IMR-90 (cell line): Measurements from ENCODE around the gene MARCO. TPM values are rescaled to one million over a fixed set of nuclear protein-coding genes. Genes with fewer than 3 reads are reported as not detected.

ENCODE experiments used
- ATAC-seq: fragments of 200-7000 bp; cut with Tn5 transposase; 2 replicates; pipeline ENCODE4 v1.9.1; 2020; ENCODE audit warnings: low read depth, mild to moderate bottlenecking, moderate library complexity
- BruUV-seq: library from RNA; stranded (reverse); fragments of 400-500 nt; replicated peaks from 2 replicates; lab custom pipeline; 2021; lab: Mats Ljungman, UMichigan
- CTCF ChIA-PET: fragments of 300-600 bp; formaldehyde crosslinking; extraction: SDS; loops from one replicate; lab custom pipeline; 2021; ENCODE audit warnings: antibody characterized with exemption; lab: Yijun Ruan, JAX
- POLR2A ChIA-PET: fragments of 300-600 bp; sonication (Branson Sonifier 250); formaldehyde crosslinking; loops from one replicate; lab custom pipeline; 2022; ENCODE audit warnings: antibody characterized with exemption; ENCODE audit not compliant: unreplicated experiment; lab: Charles Lee
- DNase-seq: peaks from one replicate; pipeline ENCODE4 v3.0.0; 2013
- H2AFZ ChIP-seq: replicated peaks from 2 replicates; pipeline ENCODE3; 2013; ENCODE audit warnings: low read length, mild to moderate bottlenecking; ENCODE audit not compliant: poor library complexity
- H2AK5ac ChIP-seq: 2 replicates; pipeline ENCODE4 v1.6.1; 2013; ENCODE audit warnings: low read depth, low read length, inconsistent platforms
- H2AK9ac ChIP-seq: replicated peaks from 2 replicates; pipeline ENCODE3; 2013; ENCODE audit warnings: mild to moderate bottlenecking, low read depth, low read length, moderate library complexity; ENCODE audit not compliant: poor library complexity
- H2BK120ac ChIP-seq: 2 replicates; pipeline ENCODE4 v1.6.1; 2013; ENCODE audit warnings: low read depth, low read length, inconsistent platforms
- H2BK15ac ChIP-seq: 3 replicates; pipeline ENCODE4 v1.6.1; 2013; ENCODE audit warnings: low read depth, low read length, inconsistent platforms
- H2BK20ac ChIP-seq: 2 replicates; pipeline ENCODE4 v1.6.1; 2013; ENCODE audit warnings: low read depth, mild to moderate bottlenecking, inconsistent platforms, low read length, moderate library complexity
- H2BK5ac ChIP-seq: 2 replicates; pipeline ENCODE4 v1.6.1; 2013; ENCODE audit warnings: mild to moderate bottlenecking, low read depth, low read length, inconsistent platforms; ENCODE audit not compliant: poor library complexity, severe bottlenecking
- H3K14ac ChIP-seq: replicated peaks from 2 replicates; pipeline ENCODE4 v1.6.1; 2013; ENCODE audit warnings: low read depth, low read length, inconsistent platforms
- H3K18ac ChIP-seq: 2 replicates; pipeline ENCODE4 v1.6.1; 2013; ENCODE audit warnings: low read depth, low read length, control low read depth
- H3K23ac ChIP-seq: 2 replicates; pipeline ENCODE4 v1.6.1; 2013; ENCODE audit warnings: low read depth, low read length, inconsistent platforms
- H3K27ac ChIP-seq: 2 replicates; pipeline ENCODE4 v1.5.1; 2013; ENCODE audit warnings: mild to moderate bottlenecking, control low read depth, low read length; ENCODE audit not compliant: insufficient read depth
- H3K27me3 ChIP-seq: 2 replicates; pipeline ENCODE4 v1.6.1; 2013; ENCODE audit warnings: low read length; ENCODE audit not compliant: control insufficient read depth, insufficient read depth
- H3K36me3 ChIP-seq: 2 replicates; pipeline ENCODE4 v1.6.1; 2013; ENCODE audit warnings: low read length, mixed read lengths; ENCODE audit not compliant: control insufficient read depth, insufficient read depth
- H3K4ac ChIP-seq: 2 replicates; pipeline ENCODE4 v1.6.1; 2013; ENCODE audit warnings: low read depth, low read length, inconsistent platforms
- H3K4me1 ChIP-seq: 2 replicates; pipeline ENCODE4 v1.6.1; 2013; ENCODE audit warnings: low read length, mixed read lengths; ENCODE audit not compliant: control insufficient read depth, insufficient read depth
- H3K4me2 ChIP-seq: 2 replicates; pipeline ENCODE4 v1.6.1; 2013; ENCODE audit warnings: low read depth, mild to moderate bottlenecking, control low read depth, low read length, moderate library complexity
- H3K4me3 ChIP-seq: 2 replicates; pipeline ENCODE4 v1.5.1; 2013; ENCODE audit warnings: low read depth, mild to moderate bottlenecking, control low read depth, low read length, moderate library complexity; ENCODE audit not compliant: insufficient read depth
- H3K56ac ChIP-seq: 2 replicates; pipeline ENCODE4 v1.6.1; 2013; ENCODE audit warnings: low read length, inconsistent platforms; ENCODE audit not compliant: insufficient read depth; ENCODE audit errors: extremely low read depth
- H3K79me1 ChIP-seq, 2 experiments: 2 replicates each; pipeline ENCODE4 v1.6.1; 2013; ENCODE audit warnings: low read length in 2 of 2, inconsistent platforms in 1 of 2, low read depth in 1 of 2
- H3K9ac ChIP-seq: 2 replicates; pipeline ENCODE4 v1.6.1; 2013; ENCODE audit warnings: low read depth, low read length, control low read depth
- H3K9me1 ChIP-seq: 2 replicates; pipeline ENCODE4 v1.6.1; 2013; ENCODE audit warnings: low read length, inconsistent platforms; ENCODE audit not compliant: insufficient read depth
- H3K9me3 ChIP-seq: 2 replicates; pipeline ENCODE4 v1.6.1; 2013; ENCODE audit warnings: low read length; ENCODE audit not compliant: control insufficient read depth, insufficient read depth
- H4K20me1 ChIP-seq: 2 replicates; pipeline ENCODE4 v1.6.1; 2013; ENCODE audit warnings: low read length, inconsistent platforms; ENCODE audit not compliant: insufficient read depth
- H4K5ac ChIP-seq: 2 replicates; pipeline ENCODE4 v1.6.1; 2013; ENCODE audit warnings: mild to moderate bottlenecking, low read depth, low read length, control low read depth
- H4K8ac ChIP-seq, 2 experiments: 2 replicates each; pipeline ENCODE4 v1.6.1; 2013; ENCODE audit warnings: low read depth in 2 of 2, low read length in 2 of 2, control low read depth in 1 of 2, inconsistent platforms in 1 of 2
- H4K91ac ChIP-seq: 2 replicates; pipeline ENCODE4 v1.6.1; 2013; ENCODE audit warnings: low read depth, low read length, inconsistent platforms; ENCODE audit not compliant: insufficient read depth
- BHLHE40 ChIP-seq: fragments of 150-350 bp; IDR thresholded peaks from 2 replicates; pipeline ENCODE4 v1.6.1; 2016; ENCODE audit warnings: mild to moderate bottlenecking, low read depth, low read length
- CTCF ChIP-seq: conservative IDR thresholded peaks from 2 replicates; pipeline ENCODE4 v1.5.1; 2012; ENCODE audit warnings: mild to moderate bottlenecking, low read depth, low read length, improper control_type of control experiment
- ELK1 ChIP-seq: fragments of 150-350 bp; IDR thresholded peaks from 2 replicates; pipeline ENCODE4 v1.6.1; 2016; ENCODE audit warnings: low read depth, mild to moderate bottlenecking, low read length, moderate library complexity, borderline replicate concordance
- FOS ChIP-seq: fragments of 150-350 bp; IDR thresholded peaks from 2 replicates; pipeline ENCODE4 v1.6.1; 2016; ENCODE audit warnings: low read depth, low read length
- MAFK ChIP-seq: IDR thresholded peaks from 2 replicates; pipeline ENCODE4 v1.6.1; 2012; ENCODE audit warnings: low read depth, low read length, improper control_type of control experiment
- MAZ ChIP-seq: IDR thresholded peaks from 2 replicates; pipeline ENCODE4 v1.6.1; 2012; ENCODE audit warnings: low read depth, mild to moderate bottlenecking, low read length, improper control_type of control experiment, moderate library complexity, borderline replicate concordance
- MXI1 ChIP-seq: IDR thresholded peaks from 2 replicates; pipeline ENCODE4 v1.6.1; 2012; ENCODE audit warnings: low read depth, mild to moderate bottlenecking, low read length, moderate library complexity, borderline replicate concordance
- NFE2L2 ChIP-seq: fragments of 150-350 bp; IDR thresholded peaks from 2 replicates; pipeline ENCODE4 v1.6.1; 2016; ENCODE audit warnings: low read depth, mild to moderate bottlenecking, low read length
- POLR2A ChIP-seq: IDR thresholded peaks from 2 replicates; pipeline ENCODE4 v1.6.1; 2012; ENCODE audit warnings: mild to moderate bottlenecking, low read depth, low read length
- RCOR1 ChIP-seq: IDR thresholded peaks from 2 replicates; pipeline ENCODE4 v1.6.1; 2012; ENCODE audit warnings: mild to moderate bottlenecking, low read length, improper control_type of control experiment; ENCODE audit not compliant: insufficient replicate concordance
- RFX5 ChIP-seq: IDR thresholded peaks from 2 replicates; pipeline ENCODE4 v1.8.0; 2012; ENCODE audit warnings: low read depth, mild to moderate bottlenecking, low read length, moderate library complexity
- SMC3 ChIP-seq: fragments of 150-350 bp; IDR thresholded peaks from 2 replicates; pipeline ENCODE4 v1.6.1; 2016; ENCODE audit warnings: low read depth, mild to moderate bottlenecking, antibody characterized with exemption, low read length, moderate library complexity
- WGBS, 2 experiments: methylation state at CpG; one replicate each; pipeline versions ENCODE4 v1.1.5 to v1.1.7; 2013; ENCODE audit warnings: missing lambda C conversion rate in 2 of 2; ENCODE audit not compliant: insufficient read length in 1 of 2; ENCODE audit errors: extremely low coverage in 2 of 2; 5-methylcytosine and 5-hydroxymethylcytosine counted together
- dilution Hi-C: fragments of 300-500 bp; cut with HindIII; formaldehyde crosslinking; loops from one replicate; pipeline ENCODE4 v1.14.3; 2018; ENCODE audit warnings: low sequenced_read_pairs; ENCODE audit not compliant: unreplicated experiment
- in situ Hi-C: fragments of 300-500 bp; cut with MboI; formaldehyde crosslinking; loops from 3 replicates; pipeline ENCODE4 v1.14.3; 2019; ENCODE audit warnings: low sequenced_read_pairs, inconsistent platforms, mixed read lengths
- intact Hi-C: fragments of 100-400 bp; cut with micrococcal nuclease; formaldehyde crosslinking; loops from 2 replicates; pipeline ENCODE4 v1.10.0; 2022
- polyA plus RNA-seq, 3 experiments: library from polyadenylated mRNA; depleted of rRNA; stranded (reverse); fragments of >200 nt; gene quantifications; 2 replicates each; pipeline ENCODE4 v1.2.3, GENCODE V29; 2012; ENCODE audit warnings: low replicate concordance in 1 of 3
- total RNA-seq: library from RNA; depleted of rRNA; stranded (reverse); fragments of >200 nt; gene quantifications from 2 replicates; pipeline ENCODE4 v1.2.3, GENCODE V29; 2012

The MARCO gene
- total and polyA plus RNA-seq, 2 of the 4 experiments (the other 2 are of a cell fraction): not detected

- Histone ChIP-seq H3K4ac (no peak overlapping the region), H3K4me2 (no peak overlapping the region), H2BK120ac (no peak overlapping the region), H3K18ac (no peak overlapping the region), H2AK9ac (no peak overlapping the region), H3K27ac (no peak overlapping the region), H2BK5ac (no peak overlapping the region), H3K9me1 (no peaks in the 10 kb centered on the region), H2BK20ac (no peak overlapping the region), H3K14ac (no peak overlapping the region), H4K91ac (no peak overlapping the region), H3K9ac (no peak overlapping the region), H3K79me1 (no peaks in the 10 kb centered on the region), H3K36me3 (no peaks in the 10 kb centered on the region), H3K4me3 (no peak overlapping the region), H2AFZ (no peak overlapping the region), H3K27me3 (no peaks in the 10 kb centered on the region), H3K9me3 (no peaks in the 10 kb centered on the region), H2AK5ac (no peak overlapping the region), H2BK15ac (no peak overlapping the region), H4K20me1 (no peaks in the 10 kb centered on the region), H3K56ac (no peak overlapping the region), H4K5ac (no peak overlapping the region), H3K23ac (no peak overlapping the region), H3K4me1 (no peaks in the 10 kb centered on the region), H4K8ac (no peak overlapping the region)
- POLR2A ChIA-PET: no interaction called here
- dilution Hi-C loops: no loop called here
- TF ChIP-seq RFX5: no peak
- no peak for TF ChIP-seq RCOR1
- TF ChIP-seq NFE2L2: no peak
- no peak for TF ChIP-seq ELK1
- TF ChIP-seq SMC3: no peak
- TF ChIP-seq POLR2A: no peak
- TF ChIP-seq MAZ: no peak
- TF ChIP-seq BHLHE40: no peak
- TF ChIP-seq MAFK: no peak
- TF ChIP-seq MXI1: no peak
- no peak for TF ChIP-seq CTCF
- TF ChIP-seq FOS: no peak
- in situ Hi-C loops: no loop called here
- 25% methylated on average over 1 of the region's 5 CpGs; no CpG with 5 or more reads in 1 of the 2 experiments for WGBS, 2 experiments
- DNase-seq (no peak), ATAC-seq (no peak)
- CTCF ChIA-PET: no interaction called here
- no TSS peak for BruUV-seq
- intact Hi-C loops: no loop called here
Observed at GRCh38 chr2:118911166-118911856, 30.7 kb upstream of the MARCO start.
